OCI-LY1 (cell line): ENCODE data around the gene SRPRA.

Experiments used
- H2AFZ ChIP-seq: fragments of 200-600 bp; sonication (generic), shearing (Covaris generic); 2 replicates; pipeline ENCODE4 v1.6.0; 2014; ENCODE audit warnings: antibody characterized with exemption, mild to moderate bottlenecking, low read length
- H3F3A ChIP-seq: fragments of 200-600 bp; sonication (generic), shearing (Covaris generic); 2 replicates; pipeline ENCODE4 v1.6.0; 2014; ENCODE audit warnings: mild to moderate bottlenecking, antibody characterized with exemption, low read length, moderate library complexity; ENCODE audit not compliant: insufficient read depth
- H3K27ac ChIP-seq: fragments of 200-600 bp; sonication (generic); 2 replicates; pipeline ENCODE4 v1.5.1; 2014; ENCODE audit warnings: low read length, mixed run types, mild to moderate bottlenecking, low read depth; ENCODE audit not compliant: poor library complexity, severe bottlenecking
- H3K27me3 ChIP-seq: fragments of 200-600 bp; sonication (generic); 2 replicates; pipeline ENCODE4 v1.6.0; 2014; ENCODE audit warnings: antibody characterized with exemption, mild to moderate bottlenecking, low read length, moderate library complexity; ENCODE audit not compliant: insufficient read depth
- H3K36me3 ChIP-seq: fragments of 200-600 bp; sonication (generic); 2 replicates; pipeline ENCODE4 v1.6.1; 2014; ENCODE audit warnings: mild to moderate bottlenecking, antibody characterized with exemption, low read length, moderate library complexity, mixed read lengths; ENCODE audit not compliant: insufficient read depth
- H3K4me1 ChIP-seq: fragments of 200-600 bp; sonication (generic); 2 replicates; pipeline ENCODE4 v1.5.1; 2014; ENCODE audit warnings: mild to moderate bottlenecking, low read length, moderate library complexity; ENCODE audit not compliant: insufficient read depth, severe bottlenecking
- H3K4me2 ChIP-seq: fragments of 200-600 bp; sonication (generic), shearing (Covaris generic); 2 replicates; pipeline ENCODE4 v1.6.1; 2014; ENCODE audit warnings: low read length
- H3K4me3 ChIP-seq: fragments of 200-600 bp; sonication (generic); 2 replicates; pipeline ENCODE4 v1.5.1; 2014; ENCODE audit warnings: low read length, low read depth, mild to moderate bottlenecking, mixed read lengths; ENCODE audit not compliant: poor library complexity, severe bottlenecking
- H3K79me2 ChIP-seq: fragments of 200-600 bp; shearing (Covaris generic); 2 replicates; pipeline ENCODE4 v1.6.1; 2016; ENCODE audit warnings: mixed run types, low read length, mixed read lengths; ENCODE audit not compliant: insufficient read depth
- H3K9ac ChIP-seq: fragments of 200-600 bp; sonication (generic), shearing (Covaris generic); 2 replicates; pipeline ENCODE4 v1.6.1; 2014; ENCODE audit warnings: mild to moderate bottlenecking, low read length, mixed read lengths
- H3K9me2 ChIP-seq: fragments of 200-600 bp; sonication (generic), shearing (Covaris generic); 2 replicates; pipeline ENCODE4 v1.6.1; 2014; ENCODE audit warnings: low read depth, mild to moderate bottlenecking, low read length, mixed read lengths
- H3K9me3 ChIP-seq: fragments of 200-600 bp; shearing (Covaris generic); 2 replicates; pipeline ENCODE4 v1.6.1; 2014; ENCODE audit warnings: low read length, mixed read lengths
- H4K20me1 ChIP-seq: fragments of 200-600 bp; sonication (generic), shearing (Covaris generic); 2 replicates; pipeline ENCODE4 v1.6.0; 2016; ENCODE audit warnings: mild to moderate bottlenecking, low read length; ENCODE audit not compliant: insufficient read depth
- EZH2 ChIP-seq: fragments of 200-600 bp; sonication (generic), shearing (Covaris generic); IDR thresholded peaks from 2 replicates; pipeline ENCODE4 v1.8.0; 2017; ENCODE audit warnings: borderline replicate concordance, mixed run types, mild to moderate bottlenecking, antibody characterized with exemption, low read length, moderate library complexity, mixed read lengths
- TF ChIP-seq, protein P1 (sequence below): fragments of 200-600 bp; sonication (generic), shearing (Covaris generic); IDR thresholded peaks from 2 replicates; pipeline ENCODE4 v1.5.1; 2017; ENCODE audit warnings: mild to moderate bottlenecking, antibody characterized with exemption, low read length, moderate library complexity, mixed read lengths

SRPRA gene

DNA sequence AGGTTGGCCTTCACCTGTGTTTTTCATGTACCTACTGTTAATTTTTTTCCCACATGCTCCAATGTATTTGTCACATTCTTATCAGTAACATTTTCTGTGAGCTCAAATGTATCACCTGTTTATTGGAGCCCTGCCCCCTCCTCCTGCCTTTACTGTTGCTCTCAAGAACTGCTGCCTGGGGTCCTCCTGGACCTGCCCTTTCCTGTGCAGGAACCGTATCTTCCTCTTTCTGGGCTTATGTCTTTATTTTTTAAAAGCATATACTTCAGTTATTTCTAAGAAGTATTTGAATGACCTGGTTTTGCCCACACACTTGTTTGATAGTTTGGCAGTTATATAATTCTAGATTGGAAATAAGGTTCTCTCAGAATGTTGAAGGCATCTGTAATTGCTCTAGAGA lies 51.2 kb downstream of the SRPRA start:
- Histone ChIP-seq H3K4me2 (no peak overlapping the region), H2AFZ (no peak overlapping the region), H3K36me3 (0 out of 2 replicates have a peak, but pooled peaks cover 5% of the 10 kb centered on the region), H3K9ac (no peak overlapping the region), H3K27me3 (no peaks in the 10 kb centered on the region), H3K9me2 (no peaks in the 10 kb centered on the region), H4K20me1 (no peaks in the 10 kb centered on the region), H3K27ac (no peak overlapping the region), H3K9me3 (no peaks in the 10 kb centered on the region), H3K79me2 (peaks cover 12% of the 10 kb centered on the region; the same call in 1 of the 2 replicates), H3K4me1 (peaks cover 24% of the 10 kb centered on the region), H3K4me3 (no peak overlapping the region), H3F3A (no peaks in the 10 kb centered on the region)
- TF ChIP-seq, protein P1, sequence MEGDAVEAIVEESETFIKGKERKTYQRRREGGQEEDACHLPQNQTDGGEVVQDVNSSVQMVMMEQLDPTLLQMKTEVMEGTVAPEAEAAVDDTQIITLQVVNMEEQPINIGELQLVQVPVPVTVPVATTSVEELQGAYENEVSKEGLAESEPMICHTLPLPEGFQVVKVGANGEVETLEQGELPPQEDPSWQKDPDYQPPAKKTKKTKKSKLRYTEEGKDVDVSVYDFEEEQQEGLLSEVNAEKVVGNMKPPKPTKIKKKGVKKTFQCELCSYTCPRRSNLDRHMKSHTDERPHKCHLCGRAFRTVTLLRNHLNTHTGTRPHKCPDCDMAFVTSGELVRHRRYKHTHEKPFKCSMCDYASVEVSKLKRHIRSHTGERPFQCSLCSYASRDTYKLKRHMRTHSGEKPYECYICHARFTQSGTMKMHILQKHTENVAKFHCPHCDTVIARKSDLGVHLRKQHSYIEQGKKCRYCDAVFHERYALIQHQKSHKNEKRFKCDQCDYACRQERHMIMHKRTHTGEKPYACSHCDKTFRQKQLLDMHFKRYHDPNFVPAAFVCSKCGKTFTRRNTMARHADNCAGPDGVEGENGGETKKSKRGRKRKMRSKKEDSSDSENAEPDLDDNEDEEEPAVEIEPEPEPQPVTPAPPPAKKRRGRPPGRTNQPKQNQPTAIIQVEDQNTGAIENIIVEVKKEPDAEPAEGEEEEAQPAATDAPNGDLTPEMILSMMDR, result no peak
- TF ChIP-seq EZH2, result no peak

- Histone ChIP-seq H3F3A (no peaks in the 10 kb centered on the region), H3K27me3 (no peaks in the 10 kb centered on the region), H3K9me2 (no peaks in the 10 kb centered on the region), H3K4me3 (no peak overlapping the region), H3K4me1 (peaks cover 30% of the 10 kb centered on the region), H3K36me3 (no peaks in the 10 kb centered on the region), H4K20me1 (no peaks in the 10 kb centered on the region), H3K4me2 (no peak overlapping the region), H3K9ac (no peak overlapping the region), H2AFZ (no peak overlapping the region), H3K79me2 (peaks cover 18% of the 10 kb centered on the region; the same call in 1 of the 2 replicates), H3K9me3 (no peaks in the 10 kb centered on the region), H3K27ac (no peak overlapping the region)
- TF ChIP-seq, protein P1, result no peak
- TF ChIP-seq EZH2, result no peak
These were observed 52.0 kb downstream of the SRPRA start for GRCh38 chr11:126216526-126217305.

DNA sequence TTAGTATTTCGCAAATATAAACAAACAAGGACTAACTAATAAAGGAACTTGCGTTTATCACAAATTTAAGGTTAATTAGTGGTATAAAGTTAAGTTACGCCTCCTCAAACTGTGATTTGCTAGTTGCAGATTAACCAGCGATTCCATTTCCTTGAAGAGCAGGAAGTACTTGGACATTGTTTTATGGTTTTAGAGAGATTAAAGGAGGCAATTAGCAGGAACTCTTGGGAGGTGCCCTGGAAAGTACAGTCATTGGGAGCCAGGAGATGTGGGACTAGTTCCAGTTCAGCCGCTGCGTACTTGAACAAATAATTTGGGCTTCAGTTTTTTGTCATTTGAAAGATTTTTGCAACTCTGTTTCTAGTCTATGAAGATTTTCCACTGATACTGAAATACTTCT lies 53.9 kb downstream of the SRPRA start:
- no peaks in the 10 kb centered on the region for H4K20me1 ChIP-seq
- H3K9me3 ChIP-seq, result no peaks in the 10 kb centered on the region
- H3F3A ChIP-seq, result no peaks in the 10 kb centered on the region
- H3K27me3 ChIP-seq, result no peaks in the 10 kb centered on the region
- peaks cover 18% of the 10 kb centered on the region; the same call in 1 of the 2 replicates for H3K79me2 ChIP-seq
- H2AFZ ChIP-seq, result no peak overlapping the region
- no peak overlapping the region for H3K27ac ChIP-seq
- TF ChIP-seq, protein P1, result no peak
- TF ChIP-seq EZH2, result no peak
- H3K4me1 ChIP-seq, result peaks cover 40% of the 10 kb centered on the region
- no peaks in the 10 kb centered on the region for H3K36me3 ChIP-seq
- H3K4me2 ChIP-seq, result no peak overlapping the region
- no peak overlapping the region for H3K4me3 ChIP-seq
- no peak overlapping the region for H3K9ac ChIP-seq
- no peaks in the 10 kb centered on the region for H3K9me2 ChIP-seq
